Neural crest cell (in vitro differentiated cells): ENCODE data around the gene CHAMP1. TPM values are rescaled to one million over a fixed set of nuclear protein-coding genes. Genes with fewer than 3 reads are reported as not detected.

Experiments
- DNase-seq: peaks from one replicate; pipeline ENCODE4 v3.0.0; 2021; ENCODE audit warnings: low read depth, mixed read lengths, low spot score
- H3K27ac Mint-ChIP-seq: one replicate; pipeline ENCODE4 v1.8.0; 2021; ENCODE audit warnings: mild to moderate bottlenecking, mixed read lengths; ENCODE audit not compliant: unreplicated experiment
- H3K27me3 Mint-ChIP-seq: 2 replicates; pipeline ENCODE4 v1.8.0; 2021; ENCODE audit warnings: low read depth, mild to moderate bottlenecking, mixed read lengths
- H3K36me3 Mint-ChIP-seq: 2 replicates; pipeline ENCODE4 v1.8.0; 2021; ENCODE audit warnings: low read depth, mild to moderate bottlenecking, mixed read lengths
- H3K4me1 Mint-ChIP-seq: 2 replicates; pipeline ENCODE4 v1.8.0; 2021; ENCODE audit warnings: mixed read lengths
- H3K4me3 Mint-ChIP-seq: one replicate; pipeline ENCODE4 v1.8.0; 2021; ENCODE audit warnings: mild to moderate bottlenecking, mixed read lengths
- H3K9me3 Mint-ChIP-seq: 2 replicates; pipeline ENCODE4 v1.8.0; 2021; ENCODE audit warnings: mixed read lengths
- total RNA-seq: library from RNA; stranded (reverse); gene quantifications from 2 replicates; pipeline ENCODE4 v1.2.1, GENCODE V29; 2021
- TF ChIP-seq, protein P1 (sequence below): fragments of 200-600 bp; sonication (generic); conservative IDR thresholded peaks from 2 replicates; pipeline ENCODE4 v1.5.0; 2021; ENCODE audit warnings: antibody characterized with exemption, mild to moderate bottlenecking

CHAMP1 gene
- total RNA-seq, 1 donor from 2014 or later, result 63.9 TPM

DNA sequence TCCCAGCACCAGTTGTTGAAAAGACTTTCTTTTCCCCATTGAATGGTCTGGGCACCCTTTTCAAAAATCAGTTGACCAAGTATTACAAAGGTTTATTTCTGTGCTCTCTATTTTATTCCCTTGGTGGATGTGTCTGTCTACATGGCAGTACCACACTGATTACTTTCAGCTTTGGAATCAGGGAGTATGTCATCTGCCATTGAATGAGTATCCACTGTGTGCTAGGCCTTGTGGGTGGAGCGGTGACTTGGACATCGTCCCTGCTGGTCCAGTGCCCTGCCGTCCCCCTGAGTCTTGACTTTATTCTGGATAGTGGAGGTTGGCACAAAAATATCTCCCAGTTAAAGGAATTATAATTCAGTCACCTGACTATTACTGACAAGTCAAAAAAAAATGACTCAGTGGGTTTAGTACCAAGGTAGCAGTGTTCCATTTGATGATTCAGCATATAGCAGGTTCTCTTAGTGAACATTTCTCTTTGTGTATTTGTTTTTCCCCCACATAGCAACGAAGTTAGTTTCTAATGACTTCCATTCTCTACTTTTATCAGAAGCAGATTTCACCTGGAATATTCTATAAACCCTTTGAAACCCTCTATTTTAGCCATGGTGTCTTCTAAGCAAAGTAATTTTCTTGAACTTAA lies 29.0 kb upstream of the CHAMP1 start:
- Mint-ChIP-seq H3K9me3 (no peaks in the 10 kb centered on the region), H3K27ac (no peak overlapping the region), H3K4me3 (peak overlapping the region; percentile 77), H3K4me1 (peaks cover 28% of the 10 kb centered on the region), H3K36me3 (peaks cover 32% of the 10 kb centered on the region), H3K27me3 (no peaks in the 10 kb centered on the region)
- TF ChIP-seq, protein P1, sequence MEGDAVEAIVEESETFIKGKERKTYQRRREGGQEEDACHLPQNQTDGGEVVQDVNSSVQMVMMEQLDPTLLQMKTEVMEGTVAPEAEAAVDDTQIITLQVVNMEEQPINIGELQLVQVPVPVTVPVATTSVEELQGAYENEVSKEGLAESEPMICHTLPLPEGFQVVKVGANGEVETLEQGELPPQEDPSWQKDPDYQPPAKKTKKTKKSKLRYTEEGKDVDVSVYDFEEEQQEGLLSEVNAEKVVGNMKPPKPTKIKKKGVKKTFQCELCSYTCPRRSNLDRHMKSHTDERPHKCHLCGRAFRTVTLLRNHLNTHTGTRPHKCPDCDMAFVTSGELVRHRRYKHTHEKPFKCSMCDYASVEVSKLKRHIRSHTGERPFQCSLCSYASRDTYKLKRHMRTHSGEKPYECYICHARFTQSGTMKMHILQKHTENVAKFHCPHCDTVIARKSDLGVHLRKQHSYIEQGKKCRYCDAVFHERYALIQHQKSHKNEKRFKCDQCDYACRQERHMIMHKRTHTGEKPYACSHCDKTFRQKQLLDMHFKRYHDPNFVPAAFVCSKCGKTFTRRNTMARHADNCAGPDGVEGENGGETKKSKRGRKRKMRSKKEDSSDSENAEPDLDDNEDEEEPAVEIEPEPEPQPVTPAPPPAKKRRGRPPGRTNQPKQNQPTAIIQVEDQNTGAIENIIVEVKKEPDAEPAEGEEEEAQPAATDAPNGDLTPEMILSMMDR, result no peak
- no peak for DNase-seq

DNA sequence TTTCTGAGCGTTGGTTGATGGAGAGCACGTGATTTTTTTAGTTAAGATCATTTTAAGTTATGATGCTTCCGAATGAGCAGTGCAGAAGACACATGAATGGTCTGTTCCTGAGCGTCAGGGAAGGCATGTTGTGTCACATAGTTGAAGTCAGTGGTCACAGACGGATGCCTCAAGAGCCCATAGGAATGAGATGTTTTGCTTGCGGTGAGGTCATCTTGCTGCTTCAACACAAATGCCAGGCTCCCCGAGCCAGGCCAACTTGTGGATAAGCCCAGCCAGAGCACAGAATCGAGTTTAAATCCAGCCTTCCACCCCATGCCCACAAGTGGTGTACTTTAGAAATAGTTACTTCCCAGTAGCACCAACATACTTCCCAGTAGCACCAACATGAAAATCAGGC lies 27.5 kb upstream of the CHAMP1 start:
- Mint-ChIP-seq H3K27ac (peak overlapping the region; percentile 1), H3K4me1 (peaks cover 21% of the 10 kb centered on the region), H3K36me3 (peaks cover 35% of the 10 kb centered on the region), H3K4me3 (no peak overlapping the region), H3K27me3 (no peaks in the 10 kb centered on the region), H3K9me3 (no peaks in the 10 kb centered on the region)
- no peak for DNase-seq
- TF ChIP-seq, protein P1, result no peak

DNA sequence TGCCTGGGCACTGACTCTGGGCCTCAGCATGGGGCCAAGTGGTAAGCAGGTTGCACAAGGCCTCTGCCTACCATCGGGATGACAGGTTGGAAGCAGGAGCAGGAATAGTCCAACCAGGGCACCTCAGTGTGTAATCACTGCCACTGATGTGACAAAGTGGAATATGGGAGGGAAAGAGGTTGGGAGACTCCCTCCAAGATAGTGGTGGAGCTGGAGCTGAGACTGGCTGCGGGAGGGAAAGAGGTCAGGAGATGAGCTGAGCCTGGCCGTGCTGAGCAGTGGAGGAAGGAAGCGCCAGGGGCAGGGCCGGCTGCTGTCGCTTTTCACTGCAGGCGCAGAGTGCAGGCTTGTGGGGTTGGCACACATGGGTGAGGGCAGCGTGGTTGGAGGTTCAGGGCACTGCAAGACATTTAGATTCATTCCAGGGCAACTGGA lies 26.1 kb upstream of the CHAMP1 start:
- Mint-ChIP-seq H3K27ac (no peak overlapping the region), H3K9me3 (no peaks in the 10 kb centered on the region), H3K4me1 (peaks cover 15% of the 10 kb centered on the region), H3K4me3 (no peak overlapping the region), H3K36me3 (peaks cover 34% of the 10 kb centered on the region), H3K27me3 (no peaks in the 10 kb centered on the region)
- TF ChIP-seq, protein P1, result no peak
- DNase-seq, result no peak

DNA sequence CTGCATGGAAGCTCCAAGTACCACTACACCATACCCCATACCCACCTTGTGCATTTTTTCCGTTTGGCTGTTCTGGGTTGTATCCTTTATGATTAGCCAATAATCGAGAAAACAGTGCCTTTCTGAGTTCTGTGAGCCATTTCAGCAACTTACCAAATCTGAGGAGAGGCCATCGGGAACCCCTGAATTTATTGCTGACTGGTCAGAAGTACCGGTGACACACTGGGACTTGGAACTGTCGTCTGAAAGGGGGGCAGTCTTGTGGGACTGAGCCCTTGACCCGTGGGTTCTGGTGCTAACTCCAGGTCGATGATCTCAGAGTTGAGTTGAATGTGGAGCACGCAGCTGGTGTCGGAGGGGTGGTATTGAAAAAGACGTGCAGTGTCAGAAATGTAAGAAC lies 17.9 kb upstream of the CHAMP1 start:
- Mint-ChIP-seq H3K27me3 (no peaks in the 10 kb centered on the region), H3K9me3 (no peaks in the 10 kb centered on the region), H3K36me3 (peaks cover 15% of the 10 kb centered on the region), H3K4me3 (no peak overlapping the region), H3K27ac (no peak overlapping the region), H3K4me1 (no peaks in the 10 kb centered on the region)
- TF ChIP-seq, protein P1, result no peak
- no peak for DNase-seq

DNA sequence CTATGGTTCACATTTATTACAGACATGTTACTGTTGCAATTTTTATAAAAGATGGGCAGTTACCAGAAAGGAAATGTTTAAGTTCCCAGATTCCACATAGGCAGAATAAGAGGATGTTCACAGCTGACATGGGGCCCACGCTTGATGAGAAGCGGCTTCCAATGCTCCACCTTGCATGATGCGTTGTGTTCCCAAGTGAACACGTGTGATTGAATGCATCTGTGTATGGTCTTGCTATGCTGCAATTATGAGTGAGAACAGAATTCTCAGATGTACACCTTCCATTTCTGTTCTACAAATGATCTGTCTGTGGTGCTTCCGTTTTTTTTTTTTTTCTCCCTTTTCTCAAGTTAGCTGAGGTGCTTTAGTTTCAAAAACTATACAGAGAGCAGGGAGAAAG lies 17.4 kb upstream of the CHAMP1 start:
- H3K27ac Mint-ChIP-seq, result no peak overlapping the region
- TF ChIP-seq, protein P1, result no peak
- H3K4me1 Mint-ChIP-seq, result no peaks in the 10 kb centered on the region
- H3K27me3 Mint-ChIP-seq, result no peaks in the 10 kb centered on the region
- H3K4me3 Mint-ChIP-seq, result no peak overlapping the region
- H3K9me3 Mint-ChIP-seq, result no peaks in the 10 kb centered on the region
- H3K36me3 Mint-ChIP-seq, result peaks cover 16% of the 10 kb centered on the region
- DNase-seq, result no peak
